Activated naive CD8-positive, alpha-beta T cell treated with anti-CD3 and anti-CD28 coated beads, Interleukin-2, amount 50 U/mL, for 16 hours (primary cell): ENCODE results near the gene MPZL2.

Experiments used
- DNase-seq: peaks from one replicate; pipeline ENCODE4 v3.0.0-alpha.2; 2020; ENCODE audit warnings: low read depth, low spot score

MPZL2 gene

GRCh38 chr11:118283756-118284350 is 19.8 kb upstream of the MPZL2 start:
- no peak for DNase-seq

DNA sequence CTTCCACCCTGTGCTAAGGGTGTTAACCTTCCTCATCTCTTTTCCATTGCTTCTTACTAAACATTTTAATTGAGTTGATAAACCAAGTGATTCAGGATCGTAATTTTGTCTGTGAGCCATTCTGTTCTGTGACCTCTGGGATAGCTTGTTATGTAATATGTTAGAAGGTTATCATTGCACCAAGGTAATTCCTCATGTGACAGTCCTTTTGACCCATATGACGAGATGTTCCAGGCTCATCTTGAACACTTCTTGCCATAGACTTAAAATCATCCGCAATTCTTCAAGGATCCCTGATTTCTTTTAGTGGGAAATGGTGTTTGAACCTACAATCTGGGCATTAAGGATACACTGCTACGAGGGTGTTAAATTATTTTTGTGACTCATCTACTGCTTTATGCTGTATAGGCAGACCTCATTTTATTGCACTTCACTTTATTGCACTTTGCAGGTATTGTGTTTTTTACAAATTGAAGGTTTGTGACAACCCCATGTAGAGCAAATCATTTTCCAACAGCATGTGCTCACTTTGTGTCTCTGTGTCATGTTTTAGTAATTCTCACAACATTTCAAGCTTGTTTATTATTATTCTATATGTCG is 19.0 kb upstream of the MPZL2 start:
- no peak for DNase-seq

- DNase-seq, result no peak
These were observed 18.5 kb upstream of the MPZL2 start for GRCh38 chr11:118282606-118283005.

- DNase-seq, result no peak
These were observed 17.2 kb upstream of the MPZL2 start for GRCh38 chr11:118281284-118281683.

- no peak for DNase-seq
These were observed 13.2 kb upstream of the MPZL2 start for GRCh38 chr11:118277312-118277711.

- no peak for DNase-seq
These were observed 12.3 kb upstream of the MPZL2 start for GRCh38 chr11:118276422-118276821.

GRCh38 chr11:118275176-118275575 is 11.1 kb upstream of the MPZL2 start:
- no peak for DNase-seq

DNA sequence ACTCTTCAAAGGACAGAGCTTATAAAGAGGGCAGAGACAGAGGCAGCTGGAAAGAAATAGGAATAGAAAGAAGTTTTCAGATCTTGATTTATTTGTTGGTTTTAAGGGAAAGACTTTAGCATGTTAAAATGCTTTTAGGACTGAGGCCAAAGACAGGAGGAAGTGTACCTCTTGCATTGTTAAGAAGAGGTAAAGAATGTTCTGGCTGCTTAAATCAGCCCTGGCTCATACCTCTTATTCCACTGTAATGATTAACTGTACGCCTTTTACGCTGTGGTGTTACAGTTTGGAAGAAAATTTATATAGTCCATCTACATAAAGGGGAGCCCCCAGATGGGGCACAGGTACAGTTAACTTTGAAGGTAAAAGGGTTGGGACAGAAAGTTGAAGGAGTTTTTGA is 10.1 kb upstream of the MPZL2 start:
- DNase-seq, result no peak

DNA sequence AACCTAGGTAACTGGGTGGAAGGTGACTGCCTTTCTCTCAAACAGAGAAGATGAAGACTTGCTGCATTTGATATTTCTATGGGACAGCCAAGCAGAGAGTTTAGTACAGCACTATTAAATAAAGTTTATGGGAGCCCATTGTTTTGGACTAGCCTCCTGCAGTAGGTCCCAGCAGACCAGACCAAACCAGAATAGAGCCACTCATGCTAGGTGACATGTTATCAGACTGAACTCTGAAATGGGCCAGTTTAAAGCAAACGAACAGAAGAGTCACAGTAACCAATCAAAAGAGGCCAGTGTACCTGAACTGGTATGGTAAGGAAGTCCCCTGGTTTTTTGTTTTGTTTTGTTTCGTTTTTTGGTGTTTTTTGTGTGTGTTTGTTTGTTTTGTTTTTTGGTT is 7.9 kb upstream of the MPZL2 start:
- no peak for DNase-seq

DNA sequence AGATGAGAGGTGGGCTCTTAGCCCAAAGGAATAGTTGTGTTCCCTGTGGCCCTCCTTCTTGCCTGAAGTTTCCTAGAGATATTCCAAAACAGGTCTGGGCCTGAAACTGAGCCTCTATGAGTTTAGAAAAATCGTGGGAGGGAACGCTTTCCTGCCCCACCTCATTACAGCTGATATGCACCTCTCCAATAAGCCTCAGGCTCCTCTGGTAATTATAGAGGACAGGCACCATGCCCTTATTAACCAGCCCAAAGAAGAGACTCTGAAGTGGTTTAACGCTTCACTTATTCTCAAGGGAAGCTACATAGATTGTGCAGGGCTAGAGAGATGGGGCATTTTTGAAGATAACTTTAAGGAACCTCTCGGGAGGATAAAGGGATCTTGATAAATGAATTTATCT is 3.4 kb upstream of the MPZL2 start:
- no peak for DNase-seq

GRCh38 chr11:118265954-118266353 is 1.9 kb upstream of the MPZL2 start:
- DNase-seq, result no peak

DNA sequence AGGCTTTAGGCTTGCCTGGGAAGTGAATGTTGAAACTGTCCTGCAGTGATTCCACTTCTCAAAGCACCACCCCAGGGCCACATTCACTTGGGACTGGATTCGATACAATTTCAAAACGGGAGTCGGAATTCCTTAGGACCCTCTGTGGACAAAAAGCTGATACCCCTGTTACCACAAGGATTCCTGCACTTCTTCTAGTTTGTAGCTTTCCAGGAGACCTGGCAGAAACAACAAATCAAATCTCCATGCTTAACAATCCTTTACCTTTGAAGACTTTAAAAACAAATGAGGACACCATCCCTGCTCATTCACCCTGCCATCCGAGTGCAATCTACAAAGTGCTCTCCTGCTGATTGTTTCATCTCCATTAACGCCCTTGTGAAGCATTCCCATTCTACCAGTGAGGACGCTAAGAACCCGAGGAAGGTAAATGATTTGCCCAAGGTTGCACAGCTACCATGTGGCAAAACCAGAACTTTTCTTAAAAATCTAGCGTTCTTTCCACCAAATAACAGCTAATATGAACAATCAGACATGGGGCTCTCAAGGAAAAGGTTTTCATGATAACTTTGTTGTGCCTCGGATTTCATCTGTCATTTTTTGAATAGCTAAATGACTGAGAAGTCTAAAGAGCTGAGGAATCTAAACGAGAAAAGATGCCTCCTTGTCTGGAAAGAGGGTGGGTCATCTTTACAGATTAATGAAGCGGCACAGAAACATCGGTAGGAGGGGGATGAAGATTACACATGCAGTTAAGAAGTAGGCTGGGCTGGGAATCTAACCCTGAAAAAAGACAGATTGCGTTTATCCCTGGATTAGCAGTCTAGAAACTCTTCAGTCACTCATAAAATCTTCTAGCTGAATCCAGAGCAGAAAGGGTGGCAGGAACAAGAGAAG is 720 bp upstream of the MPZL2 start:
- no peak for DNase-seq

GRCh38 chr11:118263112-118263511 is 985 bp downstream of the MPZL2 start:
- DNase-seq, result no peak

DNA sequence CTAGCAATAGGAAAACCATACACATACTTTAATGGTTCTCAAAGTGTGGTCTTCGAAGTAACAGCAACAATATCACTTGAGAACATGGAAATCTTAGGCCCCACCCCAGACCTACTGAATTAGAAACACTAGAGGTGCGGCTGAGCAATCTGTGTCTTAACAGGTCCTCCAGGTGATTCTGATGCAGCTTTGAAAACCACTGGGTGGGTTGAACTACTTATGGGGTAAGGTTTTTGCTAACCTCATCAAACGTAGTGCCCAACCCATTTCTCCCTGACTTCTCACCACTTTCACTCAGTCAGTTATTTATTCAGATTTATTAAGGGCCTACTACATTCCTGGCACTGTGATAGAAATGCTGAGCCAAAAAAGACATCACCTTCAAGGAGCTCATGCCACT is 3.7 kb downstream of the MPZL2 start:
- DNase-seq, result no peak

DNA sequence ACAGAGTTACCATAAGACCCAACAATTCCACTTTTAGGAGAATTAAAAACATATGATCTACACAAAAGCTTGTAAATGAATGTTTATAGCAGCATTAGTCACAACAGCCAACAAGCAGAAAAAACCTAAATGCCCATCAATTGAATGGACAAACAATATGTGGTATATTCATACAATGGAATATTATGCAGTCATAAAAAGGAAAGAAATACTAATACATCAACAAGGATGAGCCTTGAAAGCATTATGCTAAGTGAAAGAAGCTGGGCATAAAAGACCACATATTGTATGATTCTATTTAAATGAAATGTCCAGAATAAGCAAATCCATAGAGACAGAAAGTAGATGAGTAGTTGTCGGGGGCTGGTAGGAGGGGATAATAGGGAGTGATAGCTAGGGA is 5.0 kb downstream of the MPZL2 start:
- no peak for DNase-seq

DNA sequence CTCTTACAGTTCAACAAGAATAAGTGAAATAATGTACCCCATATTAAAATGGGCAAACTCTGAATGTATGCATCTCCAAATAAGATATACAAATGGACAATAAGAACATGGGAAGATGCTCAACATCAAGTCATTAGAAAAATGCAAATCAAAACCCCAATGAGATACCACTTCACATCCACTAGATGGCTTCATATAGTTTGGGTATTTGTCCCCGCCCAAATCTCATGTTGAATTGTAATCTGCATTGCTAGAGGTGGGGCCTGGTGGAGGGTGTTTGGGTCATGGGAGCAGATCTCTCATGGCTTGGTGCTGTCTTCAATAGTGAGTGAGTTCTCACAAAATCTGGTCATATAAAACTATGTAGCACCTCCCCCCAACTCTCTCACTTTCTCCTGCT is 5.7 kb downstream of the MPZL2 start:
- DNase-seq, result no peak

DNA sequence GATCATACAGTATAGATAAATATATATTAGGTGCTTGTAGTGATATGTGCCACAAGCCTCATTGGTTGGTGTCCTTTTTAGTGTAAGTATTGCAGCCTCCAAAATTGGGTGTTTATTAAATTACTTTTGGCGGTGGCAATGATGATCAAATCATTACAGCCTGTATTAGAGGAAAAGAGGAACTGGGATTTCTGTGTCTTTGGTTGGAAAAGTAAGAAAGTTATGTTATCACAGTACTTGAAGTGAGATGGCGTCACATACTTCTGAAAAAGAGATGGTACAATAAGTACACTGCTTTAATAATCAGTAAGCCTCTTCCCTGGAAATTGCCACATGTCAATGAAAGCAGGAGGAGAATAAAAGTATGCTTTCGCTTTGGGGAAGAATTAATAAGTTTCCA is 11.4 kb downstream of the MPZL2 start:
- DNase-seq, result no peak

DNA sequence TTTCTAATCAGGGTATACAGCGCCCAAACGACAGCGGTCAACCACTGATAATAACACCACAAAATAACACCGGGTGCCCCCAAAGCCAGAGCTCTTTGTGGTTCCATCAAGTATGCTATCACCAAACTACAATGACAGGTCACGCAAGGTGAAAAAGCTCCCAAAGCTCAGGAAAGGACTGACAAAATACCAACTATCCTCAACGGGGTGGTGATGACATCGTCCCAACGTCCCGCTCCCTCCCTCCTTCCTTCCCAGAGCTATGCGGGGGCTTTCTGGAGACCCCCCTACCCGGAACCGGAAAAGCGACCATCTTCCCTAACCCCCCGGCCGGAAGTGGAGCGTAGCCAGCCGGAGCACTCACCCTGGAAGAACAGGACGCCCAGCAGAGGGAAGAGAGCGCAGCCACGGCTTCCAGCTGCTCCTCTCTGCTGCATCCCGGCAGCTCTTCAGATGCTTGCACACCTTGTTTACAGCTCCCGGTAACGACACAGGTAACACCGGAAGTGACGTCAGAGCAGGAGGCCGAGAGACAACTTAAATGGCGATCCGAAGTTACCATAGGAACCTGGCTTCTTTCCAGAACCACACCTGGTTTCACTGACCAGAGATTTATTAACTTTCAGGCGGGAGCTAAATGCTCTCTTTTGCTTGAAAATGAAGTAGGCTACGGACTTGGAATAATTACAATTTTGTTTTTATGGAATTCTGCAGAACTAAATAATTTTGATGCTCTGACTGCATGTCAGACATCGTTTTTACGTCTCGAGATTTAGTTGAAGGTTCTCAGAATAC is 12.0 kb downstream of the MPZL2 start, which contains the start of gene MPZL3:
TSS of gene MPZL3 (minus strand) at position 508 of the 795 bp plus-strand sequence. CDS start at position 437, 71 bp downstream.
- peak; percentile 59 for DNase-seq

DNA sequence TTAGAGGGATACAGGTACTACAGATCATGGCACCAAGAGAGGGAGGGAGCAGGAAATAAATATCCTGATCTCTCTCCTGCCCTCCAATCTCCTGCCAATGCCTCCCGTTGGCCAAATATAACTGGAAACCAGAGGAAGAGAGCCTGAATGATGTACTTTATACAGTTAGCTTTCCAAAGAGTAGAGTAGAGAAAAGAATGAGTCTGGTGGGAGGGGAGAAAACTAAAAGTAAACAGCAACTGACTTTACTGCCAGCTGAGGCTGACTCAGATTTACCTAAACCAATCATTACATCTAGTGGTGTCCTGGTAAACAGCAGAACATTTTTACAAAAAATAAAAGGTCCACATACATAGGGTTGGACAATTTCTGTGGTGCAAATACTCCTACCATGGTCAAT is 17.1 kb downstream of the MPZL2 start:
- DNase-seq, result no peak

- no peak for DNase-seq
These were observed 18.0 kb downstream of the MPZL2 start for GRCh38 chr11:118245936-118246562.

- DNase-seq, result no peak
These were observed 19.9 kb downstream of the MPZL2 start for GRCh38 chr11:118243993-118244762.
